HG03558 (cell line): ENCODE measurements around the gene PDE5A.

ENCODE experiments used
- ATAC-seq: cut with Tn5 transposase; IDR thresholded peaks from one replicate; pipeline ENCODE4 v1.9.1; 2021; ENCODE audit warnings: moderate number of reproducible peaks; ENCODE audit not compliant: unreplicated experiment; ENCODE audit errors: extremely low read depth

PDE5A gene

GRCh38 chr4:119525771-119526712 is 102.6 kb downstream of the PDE5A start:
- no peak for ATAC-seq

GRCh38 chr4:119525005-119525749 is 103.4 kb downstream of the PDE5A start:
- no peak for ATAC-seq

GRCh38 chr4:119523399-119523798 is 105.2 kb downstream of the PDE5A start:
- no peak for ATAC-seq

- ATAC-seq: no peak
Measured at GRCh38 chr4:119521268-119521667, 107.3 kb downstream of the PDE5A start.

GRCh38 chr4:119518915-119519410 is 109.6 kb downstream of the PDE5A start:
- ATAC-seq: no peak

GRCh38 chr4:119518230-119518892 is 110.2 kb downstream of the PDE5A start:
- ATAC-seq: no peak

- no peak for ATAC-seq
Measured at GRCh38 chr4:119517361-119518229, 111.0 kb downstream of the PDE5A start.

- ATAC-seq: no peak
Measured at GRCh38 chr4:119512398-119512797, 116.2 kb downstream of the PDE5A start.

GRCh38 chr4:119510395-119511149 is 118.0 kb downstream of the PDE5A start:
- ATAC-seq: no peak

GRCh38 chr4:119508281-119508680 is 120.3 kb downstream of the PDE5A start:
- ATAC-seq: no peak

GRCh38 chr4:119506806-119507205 is 121.8 kb downstream of the PDE5A start:
- no peak for ATAC-seq

GRCh38 chr4:119504616-119505015 is 124.0 kb downstream of the PDE5A start:
- ATAC-seq: no peak

GRCh38 chr4:119501740-119502139 is 126.9 kb downstream of the PDE5A start:
- ATAC-seq: no peak

- no peak for ATAC-seq
Measured at GRCh38 chr4:119498527-119498926, 130.1 kb downstream of the PDE5A start.

- ATAC-seq: no peak
Measured at GRCh38 chr4:119493886-119494285, 134.7 kb downstream of the PDE5A start.

GRCh38 chr4:119493419-119493818 is 135.2 kb downstream of the PDE5A start:
- ATAC-seq: no peak

GRCh38 chr4:119490335-119490734 is 138.3 kb downstream of the PDE5A start:
- no peak for ATAC-seq

GRCh38 chr4:119489305-119489704 is 139.3 kb downstream of the PDE5A start:
- ATAC-seq: no peak

- ATAC-seq: no peak
Measured at GRCh38 chr4:119480331-119480730, 148.3 kb downstream of the PDE5A start.
